ENCODE results near the gene SRGAP3.

- no peak for TF ChIP-seq POLR2A (IDR thresholded peaks at IDR 0.05)
- no peak for TF ChIP-seq CTCF (IDR thresholded peaks at IDR 0.05)
These were observed 240.7 kb downstream of the SRGAP3 start for GRCh38 chr3:9008550-9009255.

Measured in uterus (tissue), 2 donors.